Spleen (tissue), 7 donors: ENCODE results near the gene TCHP.

ENCODE experiments used
- CTCF ChIP-seq, 11 experiments: fragments of 200-600 bp in 7 of 11; fragments of 450-650 bp in 4 of 11; sonication (generic) in 4 of 11; IDR thresholded peaks in 8 of 11; conservative IDR thresholded peaks in 3 of 11; 1 replicate in 7 of 11; 2 replicates in 4 of 11; pipeline versions ENCODE4 v1.4.0 to v1.8.0; 2016 to 2021; ENCODE audit warnings: antibody characterized with exemption in 11 of 11, inconsistent platforms in 4 of 11, mild to moderate bottlenecking in 1 of 11
- POLR2A ChIP-seq, 3 donors: fragments of 450-650 bp; IDR thresholded peaks; one replicate each; pipeline ENCODE4 v1.5.1; 2017; ENCODE audit warnings: antibody characterized with exemption in 3 of 3, mild to moderate bottlenecking in 1 of 3
- donor health status: DM: no; HTN: no; CAD: no; lungs with moderate emphysema.
- donor health status: DM: no; HTN: no; CAD: no.
- donor health status: DM: no; HTN: no; CAD: no.

GRCh38 chr12:109875572-109876131, 24.4 kb upstream of the TCHP start:
- no peak for TF ChIP-seq CTCF (IDR thresholded peaks at IDR 0.05 in 8 of 11, conservative IDR thresholded peaks at IDR 0.05 in 3 of 11)
- TF ChIP-seq POLR2A (IDR thresholded peaks at IDR 0.05), result no peak
